Endothelial cell of umbilical vein (primary cell): Measurements from ENCODE around the gene TRABD2A.

Source experiments
- EZH2 ChIP-seq: IDR thresholded peaks from 2 replicates; pipeline ENCODE4 v1.6.1; 2012; ENCODE audit warnings: borderline replicate concordance, low read depth, mild to moderate bottlenecking, moderate library complexity, low read length, inconsistent platforms; ENCODE audit not compliant: severe bottlenecking
- MYC ChIP-seq: IDR thresholded peaks from one replicate; pipeline ENCODE4 v1.6.1; 2011; ENCODE audit warnings: mild to moderate bottlenecking, low read depth, low read length
- POLR2A ChIP-seq: IDR thresholded peaks from 2 replicates; pipeline ENCODE4 v1.6.1; 2012; ENCODE audit warnings: low read depth, mild to moderate bottlenecking, control low read depth, low read length
- TF ChIP-seq, protein P1 (sequence below), 2 donors: IDR thresholded peaks; 1 replicate in 1 of 2; 2 replicates in 1 of 2; pipeline ENCODE4 v1.5.1; 2011; ENCODE audit warnings: low read length in 2 of 2, mild to moderate bottlenecking in 2 of 2, moderate library complexity in 2 of 2, control low read depth in 1 of 2, inconsistent platforms in 1 of 2, low read depth in 1 of 2; ENCODE audit not compliant: insufficient read depth in 1 of 2; ENCODE audit errors: extremely low read depth in 1 of 2
- TF ChIP-seq, protein P2 (sequence below): IDR thresholded peaks from 2 replicates; pipeline ENCODE4 v1.6.1; 2011; ENCODE audit not compliant: insufficient read depth, insufficient read length

DNA sequence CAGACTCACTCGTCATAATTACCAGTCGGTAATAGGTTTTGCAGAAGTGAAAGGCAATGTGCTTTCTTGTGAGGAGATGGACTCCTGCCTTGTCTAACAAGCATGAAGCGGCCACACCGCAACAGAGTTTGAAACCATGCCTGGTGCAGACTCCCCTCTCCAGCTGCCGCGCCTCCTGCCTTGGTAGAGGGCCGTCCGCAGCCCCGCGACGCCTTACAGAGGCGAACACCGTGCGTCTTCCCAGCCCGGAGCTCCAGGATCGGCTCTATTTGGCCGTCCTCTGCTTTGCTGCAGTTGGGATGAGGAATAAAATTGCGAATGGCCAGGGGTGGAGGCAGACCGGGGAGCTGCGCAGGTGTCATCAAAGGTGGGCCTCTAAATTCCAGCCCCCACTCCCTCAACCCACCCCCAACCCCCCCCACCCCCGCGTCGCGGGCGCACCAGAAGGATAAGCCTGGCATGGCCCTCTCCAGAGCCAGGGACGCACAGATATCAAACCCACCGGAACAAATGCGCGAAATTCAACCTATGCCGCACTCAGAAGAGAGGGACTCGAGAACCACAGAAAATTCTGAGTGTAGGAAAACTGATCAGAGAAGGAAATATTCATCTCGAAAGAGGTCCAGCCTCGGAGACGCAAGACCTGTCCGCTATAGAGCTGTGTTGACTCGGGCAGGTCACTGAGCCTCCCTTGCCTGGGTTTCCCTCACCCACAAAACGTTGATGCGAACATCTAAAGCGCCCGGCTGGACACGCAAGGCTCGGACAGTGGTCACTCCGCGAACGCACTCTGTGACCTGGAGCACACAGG lies 1.1 kb downstream of the TRABD2A start:
- TF ChIP-seq, protein P1, sequence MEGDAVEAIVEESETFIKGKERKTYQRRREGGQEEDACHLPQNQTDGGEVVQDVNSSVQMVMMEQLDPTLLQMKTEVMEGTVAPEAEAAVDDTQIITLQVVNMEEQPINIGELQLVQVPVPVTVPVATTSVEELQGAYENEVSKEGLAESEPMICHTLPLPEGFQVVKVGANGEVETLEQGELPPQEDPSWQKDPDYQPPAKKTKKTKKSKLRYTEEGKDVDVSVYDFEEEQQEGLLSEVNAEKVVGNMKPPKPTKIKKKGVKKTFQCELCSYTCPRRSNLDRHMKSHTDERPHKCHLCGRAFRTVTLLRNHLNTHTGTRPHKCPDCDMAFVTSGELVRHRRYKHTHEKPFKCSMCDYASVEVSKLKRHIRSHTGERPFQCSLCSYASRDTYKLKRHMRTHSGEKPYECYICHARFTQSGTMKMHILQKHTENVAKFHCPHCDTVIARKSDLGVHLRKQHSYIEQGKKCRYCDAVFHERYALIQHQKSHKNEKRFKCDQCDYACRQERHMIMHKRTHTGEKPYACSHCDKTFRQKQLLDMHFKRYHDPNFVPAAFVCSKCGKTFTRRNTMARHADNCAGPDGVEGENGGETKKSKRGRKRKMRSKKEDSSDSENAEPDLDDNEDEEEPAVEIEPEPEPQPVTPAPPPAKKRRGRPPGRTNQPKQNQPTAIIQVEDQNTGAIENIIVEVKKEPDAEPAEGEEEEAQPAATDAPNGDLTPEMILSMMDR (IDR thresholded peaks at IDR 0.05; ENCODE audit: extremely low read depth in 1 of 2, insufficient read depth in 1 of 2, low read depth in 1 of 2, low read length in 2 of 2), result no peak
- no peak for TF ChIP-seq MYC
- no peak for TF ChIP-seq EZH2
- TF ChIP-seq POLR2A, result no peak
- TF ChIP-seq, protein P2, sequence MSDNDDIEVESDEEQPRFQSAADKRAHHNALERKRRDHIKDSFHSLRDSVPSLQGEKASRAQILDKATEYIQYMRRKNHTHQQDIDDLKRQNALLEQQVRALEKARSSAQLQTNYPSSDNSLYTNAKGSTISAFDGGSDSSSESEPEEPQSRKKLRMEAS, result no peak
